Uterus (tissue), 2 donors: Measurements from ENCODE around the gene ACOT11.

Experiments
- CTCF ChIP-seq, 4 experiments: fragments of 200-600 bp in 2 of 4; fragments of 450-650 bp in 2 of 4; sonication (generic) in 2 of 4; IDR thresholded peaks; one replicate each; pipeline ENCODE4 v1.5.1; 2016 to 2019; ENCODE audit warnings: antibody characterized with exemption in 4 of 4, mild to moderate bottlenecking in 2 of 4, moderate library complexity in 1 of 4
- POLR2A ChIP-seq, 2 donors: fragments of 450-650 bp; IDR thresholded peaks; one replicate each; pipeline ENCODE4 v1.6.1; 2016; ENCODE audit warnings: antibody characterized with exemption in 2 of 2, mild to moderate bottlenecking in 1 of 2, moderate library complexity in 1 of 2

GRCh38 chr1:54593571-54594160, 45.6 kb downstream of the ACOT11 start:
- no peak for TF ChIP-seq POLR2A (IDR thresholded peaks at IDR 0.05)
- no peak for TF ChIP-seq CTCF (IDR thresholded peaks at IDR 0.05)
